Parathyroid adenoma (tissue), 2 donors: Measurements from ENCODE around the gene NFYB.

ENCODE experiments used
- H2AFZ ChIP-seq: fragments of 300-600 bp; sonication (generic); one replicate; pipeline ENCODE4 v1.7.0; 2017; ENCODE audit warnings: antibody characterized with exemption, mild to moderate bottlenecking
- H3K27ac ChIP-seq: fragments of 300-600 bp; sonication (generic); one replicate; pipeline ENCODE4 v1.7.0; 2017
- H3K27me3 ChIP-seq: fragments of 300-600 bp; sonication (generic); one replicate; pipeline ENCODE4 v1.7.0; 2017; ENCODE audit warnings: low read length; ENCODE audit not compliant: control insufficient read depth, insufficient read depth
- H3K36me3 ChIP-seq: fragments of 300-600 bp; sonication (generic); one replicate; pipeline ENCODE4 v1.7.0; 2017; ENCODE audit warnings: low read length; ENCODE audit not compliant: control insufficient read depth, insufficient read depth
- H3K4me1 ChIP-seq: fragments of 300-600 bp; sonication (generic); one replicate; pipeline ENCODE4 v1.7.0; 2017; ENCODE audit warnings: control low read depth
- H3K4me2 ChIP-seq: fragments of 300-600 bp; sonication (generic); one replicate; pipeline ENCODE4 v1.7.0; 2017; ENCODE audit warnings: low read length
- H3K4me3 ChIP-seq: fragments of 300-600 bp; sonication (generic); one replicate; pipeline ENCODE4 v1.7.0; 2017; ENCODE audit warnings: low read depth, low read length
- H3K79me2 ChIP-seq: fragments of 300-600 bp; sonication (generic); one replicate; pipeline ENCODE4 v1.7.0; 2017; ENCODE audit warnings: control low read depth
- H3K9ac ChIP-seq: fragments of 300-600 bp; sonication (generic); one replicate; pipeline ENCODE4 v1.7.0; 2017; ENCODE audit warnings: mild to moderate bottlenecking
- H3K9me3 ChIP-seq: fragments of 300-600 bp; sonication (generic); one replicate; pipeline ENCODE4 v1.7.0; 2017; ENCODE audit warnings: low read length; ENCODE audit not compliant: control insufficient read depth
- TF ChIP-seq, protein P1 (sequence below): fragments of 300-600 bp; sonication (generic); IDR thresholded peaks from one replicate; pipeline ENCODE4 v1.7.0; 2017; ENCODE audit warnings: antibody characterized with exemption, mild to moderate bottlenecking
- donor health status: primary hyperparathyroidism.

NFYB gene

GRCh38 chr12:104080764-104081163, 57.2 kb downstream of the NFYB start:
- Histone ChIP-seq H3K27ac (no peak overlapping the region), H3K4me3 (no peak overlapping the region), H3K36me3 (no peaks in the 10 kb centered on the region), H3K27me3 (no peaks in the 10 kb centered on the region), H2AFZ (no peak overlapping the region), H3K4me2 (no peak overlapping the region), H3K9me3 (no peaks in the 10 kb centered on the region), H3K79me2 (peaks cover 12% of the 10 kb centered on the region), H3K4me1 (no peaks in the 10 kb centered on the region), H3K9ac (no peak overlapping the region)
- TF ChIP-seq, protein P1, sequence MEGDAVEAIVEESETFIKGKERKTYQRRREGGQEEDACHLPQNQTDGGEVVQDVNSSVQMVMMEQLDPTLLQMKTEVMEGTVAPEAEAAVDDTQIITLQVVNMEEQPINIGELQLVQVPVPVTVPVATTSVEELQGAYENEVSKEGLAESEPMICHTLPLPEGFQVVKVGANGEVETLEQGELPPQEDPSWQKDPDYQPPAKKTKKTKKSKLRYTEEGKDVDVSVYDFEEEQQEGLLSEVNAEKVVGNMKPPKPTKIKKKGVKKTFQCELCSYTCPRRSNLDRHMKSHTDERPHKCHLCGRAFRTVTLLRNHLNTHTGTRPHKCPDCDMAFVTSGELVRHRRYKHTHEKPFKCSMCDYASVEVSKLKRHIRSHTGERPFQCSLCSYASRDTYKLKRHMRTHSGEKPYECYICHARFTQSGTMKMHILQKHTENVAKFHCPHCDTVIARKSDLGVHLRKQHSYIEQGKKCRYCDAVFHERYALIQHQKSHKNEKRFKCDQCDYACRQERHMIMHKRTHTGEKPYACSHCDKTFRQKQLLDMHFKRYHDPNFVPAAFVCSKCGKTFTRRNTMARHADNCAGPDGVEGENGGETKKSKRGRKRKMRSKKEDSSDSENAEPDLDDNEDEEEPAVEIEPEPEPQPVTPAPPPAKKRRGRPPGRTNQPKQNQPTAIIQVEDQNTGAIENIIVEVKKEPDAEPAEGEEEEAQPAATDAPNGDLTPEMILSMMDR, result no peak

GRCh38 chr12:104079024-104079423, 59.0 kb downstream of the NFYB start:
- Histone ChIP-seq H3K4me2 (no peak overlapping the region), H3K4me1 (no peaks in the 10 kb centered on the region), H3K9ac (no peak overlapping the region), H2AFZ (no peak overlapping the region), H3K27me3 (no peaks in the 10 kb centered on the region), H3K9me3 (no peaks in the 10 kb centered on the region), H3K4me3 (no peak overlapping the region), H3K27ac (no peak overlapping the region), H3K36me3 (no peaks in the 10 kb centered on the region), H3K79me2 (peaks cover 15% of the 10 kb centered on the region)
- TF ChIP-seq, protein P1, result no peak

- Histone ChIP-seq H3K79me2 (peaks cover 18% of the 10 kb centered on the region), H3K27me3 (no peaks in the 10 kb centered on the region), H3K9ac (no peak overlapping the region), H3K27ac (no peak overlapping the region), H3K9me3 (no peaks in the 10 kb centered on the region), H3K4me2 (no peak overlapping the region), H3K36me3 (no peaks in the 10 kb centered on the region), H2AFZ (no peak overlapping the region), H3K4me3 (no peak overlapping the region), H3K4me1 (no peaks in the 10 kb centered on the region)
- TF ChIP-seq, protein P1, result no peak
Measured at GRCh38 chr12:104073699-104074098, 64.3 kb downstream of the NFYB start.

GRCh38 chr12:104072099-104072498, 65.9 kb downstream of the NFYB start:
- Histone ChIP-seq H3K4me3 (no peak overlapping the region), H3K27me3 (no peaks in the 10 kb centered on the region), H3K4me1 (no peaks in the 10 kb centered on the region), H2AFZ (no peak overlapping the region), H3K4me2 (no peak overlapping the region), H3K79me2 (peaks cover 12% of the 10 kb centered on the region), H3K36me3 (no peaks in the 10 kb centered on the region), H3K9me3 (no peaks in the 10 kb centered on the region), H3K9ac (no peak overlapping the region), H3K27ac (no peak overlapping the region)
- TF ChIP-seq, protein P1, result no peak
